Brain microvascular endothelial cell (primary cell): ENCODE measurements around the gene WDR20.

Experiments used
- DNase-seq: peaks from one replicate; pipeline ENCODE4 v3.0.0-alpha.2; 2020
- H3K27ac ChIP-seq: fragments of 250-450 bp; sonication (Bioruptor Pico); 2 replicates; pipeline ENCODE4 v1.5.1; 2020; ENCODE audit warnings: mild to moderate bottlenecking, moderate library complexity
- H3K27me3 ChIP-seq: fragments of 250-450 bp; sonication (Bioruptor Pico); replicated peaks from 2 replicates; pipeline ENCODE4 v1.5.1; 2020; ENCODE audit warnings: mild to moderate bottlenecking
- H3K36me3 ChIP-seq: fragments of 250-450 bp; sonication (Bioruptor Pico); replicated peaks from 2 replicates; pipeline ENCODE4 v1.5.1; 2020; ENCODE audit warnings: mild to moderate bottlenecking
- H3K4me3 ChIP-seq: 2 replicates; pipeline ENCODE4 v1.5.1; 2011; ENCODE audit warnings: low read depth, mild to moderate bottlenecking, control low read depth, low read length, moderate library complexity
- CTCF ChIP-seq: IDR thresholded peaks from 2 replicates; pipeline ENCODE4 v1.5.1; 2011; ENCODE audit warnings: low read depth, mild to moderate bottlenecking, moderate library complexity, low read length, control low read depth, inconsistent platforms; ENCODE audit errors: missing control alignments
- in situ Hi-C: cut with HindIII; loops from 2 replicates; pipeline ENCODE4 v1.10.0; 2017; ENCODE audit warnings: low sequenced_read_pairs, low pct_ligation_motif_present

Gene WDR20

GRCh38 chr14:102138961-102139285 lies 774 bp upstream of the WDR20 start:
- no peak overlapping the region for H3K27ac ChIP-seq
- no peaks in the 10 kb centered on the region for H3K27me3 ChIP-seq
- in situ Hi-C loops: no loop called here
- peak overlapping the region; percentile 97 for H3K4me3 ChIP-seq
- no peak for TF ChIP-seq CTCF
- no peak for DNase-seq
- no peaks in the 10 kb centered on the region for H3K36me3 ChIP-seq

- in situ Hi-C loops: no loop called here
- peak overlapping the region; percentile 76 for H3K27ac ChIP-seq
- peak; percentile 6 for DNase-seq
- no peaks in the 10 kb centered on the region for H3K36me3 ChIP-seq
- H3K4me3 ChIP-seq: peak overlapping the region; percentile 97
- no peak for TF ChIP-seq CTCF
- no peaks in the 10 kb centered on the region for H3K27me3 ChIP-seq
These were observed 491 bp downstream of the WDR20 start for GRCh38 chr14:102140027-102140749.

- in situ Hi-C loops: no loop called here
- H3K4me3 ChIP-seq: peak overlapping the region; percentile 97
- H3K27ac ChIP-seq: peak overlapping the region; percentile 76
- no peak for DNase-seq
- H3K27me3 ChIP-seq: no peaks in the 10 kb centered on the region
- no peaks in the 10 kb centered on the region for H3K36me3 ChIP-seq
- no peak for TF ChIP-seq CTCF
These were observed 1.1 kb downstream of the WDR20 start for GRCh38 chr14:102140750-102141145.

GRCh38 chr14:102141797-102142196 lies 2.1 kb downstream of the WDR20 start:
- no peak for TF ChIP-seq CTCF
- Histone ChIP-seq H3K36me3 (no peaks in the 10 kb centered on the region), H3K27ac (no peak overlapping the region), H3K4me3 (no peak overlapping the region), H3K27me3 (no peaks in the 10 kb centered on the region)
- in situ Hi-C loops: no loop called here
- no peak for DNase-seq

GRCh38 chr14:102144914-102145313 lies 5.2 kb downstream of the WDR20 start:
- DNase-seq: no peak
- in situ Hi-C loops: no loop called here
- Histone ChIP-seq H3K4me3 (no peak overlapping the region), H3K27ac (no peak overlapping the region), H3K27me3 (no peaks in the 10 kb centered on the region), H3K36me3 (no peaks in the 10 kb centered on the region)
- TF ChIP-seq CTCF: no peak

GRCh38 chr14:102145395-102145794 lies 5.7 kb downstream of the WDR20 start:
- in situ Hi-C loops: no loop called here
- no peak for DNase-seq
- no peak for TF ChIP-seq CTCF
- Histone ChIP-seq H3K27me3 (no peaks in the 10 kb centered on the region), H3K4me3 (no peak overlapping the region), H3K36me3 (no peaks in the 10 kb centered on the region), H3K27ac (no peak overlapping the region)
